Uterus (tissue), 4 donors: ENCODE data around the gene ATP1B3. TPM values are rescaled to one million over a fixed set of nuclear protein-coding genes. Genes with fewer than 3 reads are reported as not detected.

Source experiments
- DNase-seq, 2 donors: peaks; one replicate each; pipeline ENCODE4 v3.0.0-alpha.2; 2019 to 2020
- H3K27ac ChIP-seq, 2 donors: fragments of 200-600 bp; sonication (generic); 1 replicate in 1 of 2; 2 replicates in 1 of 2; pipeline ENCODE4 v1.5.1; 2016 to 2018
- H3K27me3 ChIP-seq, 2 donors: fragments of 200-600 bp; sonication (generic); one replicate each; pipeline ENCODE4 v1.5.1; 2018 to 2019; ENCODE audit warnings: control low read depth in 1 of 2
- H3K36me3 ChIP-seq, 2 donors: fragments of 200-600 bp; sonication (generic); one replicate each; pipeline ENCODE4 v1.5.1; 2019; ENCODE audit warnings: control low read depth in 1 of 2
- H3K4me1 ChIP-seq, 2 donors: fragments of 200-600 bp; sonication (generic); one replicate each; pipeline ENCODE4 v1.5.1; 2018 to 2019; ENCODE audit warnings: control low read depth in 1 of 2
- H3K4me3 ChIP-seq, 2 donors: fragments of 200-600 bp; sonication (generic); 1 replicate in 1 of 2; 2 replicates in 1 of 2; pipeline ENCODE4 v1.5.1; 2018 to 2019; ENCODE audit warnings: mild to moderate bottlenecking in 1 of 2
- H3K9me3 ChIP-seq, 2 donors: fragments of 200-600 bp; sonication (generic); one replicate each; pipeline ENCODE4 v1.5.1; 2019; ENCODE audit warnings: control low read depth in 1 of 2
- POLR2A ChIP-seq, 2 donors: fragments of 450-650 bp; IDR thresholded peaks; one replicate each; pipeline ENCODE4 v1.6.1; 2016; ENCODE audit warnings: antibody characterized with exemption in 2 of 2, mild to moderate bottlenecking in 1 of 2, moderate library complexity in 1 of 2
- intact Hi-C: fragments of 100-400 bp; cut with DNase I; formaldehyde crosslinking; loops from one replicate; pipeline ENCODE4 v1.15.1; 2023; ENCODE audit warnings: low total_unique reads
- total RNA-seq, 4 donors: library from RNA; depleted of rRNA in 3 of 4; stranded (reverse); fragments of >200 nt in 3 of 4; gene quantifications; one replicate each; pipeline versions ENCODE4 v1.1.0 to v1.2.4, GENCODE V29; 2014 to 2023
- TF ChIP-seq, protein P1 (sequence below), 4 experiments: fragments of 200-600 bp in 2 of 4; fragments of 450-650 bp in 2 of 4; sonication (generic) in 2 of 4; IDR thresholded peaks; one replicate each; pipeline ENCODE4 v1.5.1; 2016 to 2019; ENCODE audit warnings: antibody characterized with exemption in 4 of 4, mild to moderate bottlenecking in 2 of 4, moderate library complexity in 1 of 4
- donor health status: DM: yes; HTN: yes; CAD: no.

Gene ATP1B3
- total RNA-seq, 4 donors from 2014 or later = 33.3 to 98.4 (median 40.3) TPM

- no peaks in the 10 kb centered on the region for H3K9me3 ChIP-seq
- intact Hi-C loops = no loop called here
- no peaks in the 10 kb centered on the region for H3K4me1 ChIP-seq
- H3K27ac ChIP-seq = no peak overlapping the region
- H3K27me3 ChIP-seq = no peaks in the 10 kb centered on the region
- H3K4me3 ChIP-seq = no peak overlapping the region
- H3K36me3 ChIP-seq = no peaks in the 10 kb centered on the region
- TF ChIP-seq, protein P1, sequence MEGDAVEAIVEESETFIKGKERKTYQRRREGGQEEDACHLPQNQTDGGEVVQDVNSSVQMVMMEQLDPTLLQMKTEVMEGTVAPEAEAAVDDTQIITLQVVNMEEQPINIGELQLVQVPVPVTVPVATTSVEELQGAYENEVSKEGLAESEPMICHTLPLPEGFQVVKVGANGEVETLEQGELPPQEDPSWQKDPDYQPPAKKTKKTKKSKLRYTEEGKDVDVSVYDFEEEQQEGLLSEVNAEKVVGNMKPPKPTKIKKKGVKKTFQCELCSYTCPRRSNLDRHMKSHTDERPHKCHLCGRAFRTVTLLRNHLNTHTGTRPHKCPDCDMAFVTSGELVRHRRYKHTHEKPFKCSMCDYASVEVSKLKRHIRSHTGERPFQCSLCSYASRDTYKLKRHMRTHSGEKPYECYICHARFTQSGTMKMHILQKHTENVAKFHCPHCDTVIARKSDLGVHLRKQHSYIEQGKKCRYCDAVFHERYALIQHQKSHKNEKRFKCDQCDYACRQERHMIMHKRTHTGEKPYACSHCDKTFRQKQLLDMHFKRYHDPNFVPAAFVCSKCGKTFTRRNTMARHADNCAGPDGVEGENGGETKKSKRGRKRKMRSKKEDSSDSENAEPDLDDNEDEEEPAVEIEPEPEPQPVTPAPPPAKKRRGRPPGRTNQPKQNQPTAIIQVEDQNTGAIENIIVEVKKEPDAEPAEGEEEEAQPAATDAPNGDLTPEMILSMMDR (IDR thresholded peaks at IDR 0.05) = no peak
- TF ChIP-seq POLR2A (IDR thresholded peaks at IDR 0.05) = no peak
- DNase-seq = no peak
Observed at GRCh38 chr3:141938011-141938500, 61.6 kb downstream of the ATP1B3 start.

DNA sequence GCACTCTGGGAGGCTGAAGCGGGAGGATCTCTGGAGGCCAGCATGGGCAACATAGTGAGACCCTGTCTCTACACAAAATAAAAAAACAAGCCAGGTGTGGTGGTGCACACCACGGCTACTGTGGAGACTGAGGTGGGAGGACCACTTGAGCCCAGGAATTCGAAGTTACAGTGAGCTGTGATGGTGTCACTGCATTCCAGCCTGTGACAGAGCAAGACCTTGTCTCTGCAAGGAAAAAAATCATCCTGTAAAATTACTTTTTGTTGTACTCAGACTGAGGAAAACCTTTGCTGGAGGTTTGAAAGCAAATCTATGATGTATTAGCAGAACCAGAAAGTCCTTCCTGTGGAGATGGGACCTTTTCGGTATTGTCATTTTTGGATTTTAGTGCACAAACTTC, 63.3 kb downstream of the ATP1B3 start:
- Histone ChIP-seq H3K27me3 (no peaks in the 10 kb centered on the region), H3K4me3 (no peak overlapping the region), H3K27ac (no peak overlapping the region), H3K9me3 (no peaks in the 10 kb centered on the region), H3K4me1 (no peaks in the 10 kb centered on the region), H3K36me3 (no peaks in the 10 kb centered on the region)
- DNase-seq = no peak
- no peak for TF ChIP-seq POLR2A (IDR thresholded peaks at IDR 0.05)
- TF ChIP-seq, protein P1 (IDR thresholded peaks at IDR 0.05) = no peak
- intact Hi-C loops = no loop called here

- DNase-seq = no peak
- H3K27ac ChIP-seq = no peak overlapping the region
Observed at GRCh38 chr3:141940194-141940776, 63.8 kb downstream of the ATP1B3 start.

GRCh38 chr3:141941093-141941492, 64.7 kb downstream of the ATP1B3 start:
- H3K27ac ChIP-seq = no peak overlapping the region
- no peak overlapping the region for H3K4me3 ChIP-seq
- no peaks in the 10 kb centered on the region for H3K9me3 ChIP-seq
- no peaks in the 10 kb centered on the region for H3K4me1 ChIP-seq
- intact Hi-C loops = no loop called here
- H3K27me3 ChIP-seq = no peaks in the 10 kb centered on the region
- no peak for DNase-seq
- TF ChIP-seq POLR2A (IDR thresholded peaks at IDR 0.05) = no peak
- TF ChIP-seq, protein P1 (IDR thresholded peaks at IDR 0.05) = no peak
- H3K36me3 ChIP-seq = no peaks in the 10 kb centered on the region

More at GRCh38 chr3:141940194-141940776, 63.8 kb downstream of the ATP1B3 start:
- no peak overlapping the region for H3K4me3 ChIP-seq
- TF ChIP-seq, protein P1 (IDR thresholded peaks at IDR 0.05) = no peak
- TF ChIP-seq POLR2A (IDR thresholded peaks at IDR 0.05) = no peak
- intact Hi-C loops = no loop called here
- H3K4me1 ChIP-seq = no peaks in the 10 kb centered on the region
- H3K27me3 ChIP-seq = no peaks in the 10 kb centered on the region
- no peaks in the 10 kb centered on the region for H3K36me3 ChIP-seq
- no peaks in the 10 kb centered on the region for H3K9me3 ChIP-seq

- Histone ChIP-seq H3K9me3 (no peaks in the 10 kb centered on the region), H3K4me1 (no peaks in the 10 kb centered on the region), H3K36me3 (no peaks in the 10 kb centered on the region), H3K27me3 (no peaks in the 10 kb centered on the region), H3K4me3 (no peak overlapping the region), H3K27ac (no peak overlapping the region)
- no peak for DNase-seq
- TF ChIP-seq POLR2A (IDR thresholded peaks at IDR 0.05) = no peak
- TF ChIP-seq, protein P1 (IDR thresholded peaks at IDR 0.05) = no peak
- intact Hi-C loops = no loop called here
Observed at GRCh38 chr3:141942006-141942405, 65.6 kb downstream of the ATP1B3 start.
